SU-DHL-6 (cell line): ENCODE results near the gene INPP5A.

Experiments used
- H2AFZ ChIP-seq: fragments of 200-600 bp; sonication (generic); 2 replicates; pipeline ENCODE4 v1.6.1; 2014; ENCODE audit warnings: low read depth, mild to moderate bottlenecking, moderate library complexity, mixed read lengths, antibody characterized with exemption, low read length; ENCODE audit not compliant: severe bottlenecking
- H3F3A ChIP-seq: fragments of 200-600 bp; shearing (Covaris generic); 2 replicates; pipeline ENCODE4 v1.6.0; 2016; ENCODE audit warnings: antibody characterized with exemption, mild to moderate bottlenecking; ENCODE audit not compliant: insufficient read depth
- H3K27ac ChIP-seq: fragments of 200-600 bp; sonication (generic); 2 replicates; pipeline ENCODE4 v1.5.1; 2016; ENCODE audit warnings: low read depth, mild to moderate bottlenecking, low read length, moderate library complexity, mixed read lengths
- H3K27me3 ChIP-seq: fragments of 200-600 bp; sonication (generic), shearing (Covaris generic); 2 replicates; pipeline ENCODE4 v1.6.0; 2014; ENCODE audit warnings: mild to moderate bottlenecking, low read length
- H3K36me3 ChIP-seq: fragments of 200-600 bp; sonication (generic); 2 replicates; pipeline ENCODE4 v1.6.1; 2014; ENCODE audit warnings: mild to moderate bottlenecking, low read length, mixed read lengths
- H3K4me2 ChIP-seq: fragments of 300-600, 200-600 bp; shearing (Covaris generic), sonication (generic); 2 replicates; pipeline ENCODE4 v1.6.0; 2014; ENCODE audit warnings: low read length, low read depth, mild to moderate bottlenecking; ENCODE audit not compliant: poor library complexity, severe bottlenecking
- H3K4me3 ChIP-seq: fragments of 200-600 bp; sonication (generic); 2 replicates; pipeline ENCODE4 v1.5.1; 2014; ENCODE audit warnings: antibody characterized with exemption, low read length, mild to moderate bottlenecking, mixed read lengths; ENCODE audit not compliant: insufficient read depth, poor library complexity, severe bottlenecking
- H3K79me2 ChIP-seq: fragments of 200-600 bp; sonication (generic); 2 replicates; pipeline ENCODE4 v1.6.1; 2014; ENCODE audit warnings: mild to moderate bottlenecking, low read length, moderate library complexity; ENCODE audit not compliant: insufficient read depth
- H3K9ac ChIP-seq: fragments of 200-600 bp; sonication (generic); 2 replicates; pipeline ENCODE4 v1.7.0; 2014; ENCODE audit warnings: mild to moderate bottlenecking, low read length
- H3K9me2 ChIP-seq: fragments of 200-600 bp; sonication (generic); replicated peaks from 2 replicates; pipeline ENCODE4 v1.6.1; 2014; ENCODE audit warnings: low read length; ENCODE audit not compliant: insufficient read depth
- H3K9me3 ChIP-seq: fragments of 200-600 bp; sonication (generic); 2 replicates; pipeline ENCODE4 v1.6.1; 2014; ENCODE audit warnings: low read length, mixed read lengths; ENCODE audit not compliant: insufficient read depth
- H4K20me1 ChIP-seq: fragments of 200-600 bp; sonication (generic); 2 replicates; pipeline ENCODE4 v1.6.1; 2014; ENCODE audit warnings: low read depth, mild to moderate bottlenecking, antibody characterized with exemption, low read length, moderate library complexity, mixed read lengths
- EZH2phosphoT487 ChIP-seq: fragments of 200-600 bp; sonication (generic), shearing (Covaris generic); conservative IDR thresholded peaks from 2 replicates; pipeline ENCODE4 v1.6.1; 2018; ENCODE audit warnings: mild to moderate bottlenecking, antibody characterized with exemption, low read length, moderate library complexity, mixed read lengths
- TF ChIP-seq, protein P1 (sequence below): fragments of 200-600 bp; sonication (generic); IDR thresholded peaks from one replicate; pipeline ENCODE4 v1.5.1; 2017; ENCODE audit warnings: antibody characterized with exemption, mild to moderate bottlenecking, low read length, moderate library complexity; ENCODE audit not compliant: insufficient read depth, poor library complexity, severe bottlenecking

Gene INPP5A

DNA sequence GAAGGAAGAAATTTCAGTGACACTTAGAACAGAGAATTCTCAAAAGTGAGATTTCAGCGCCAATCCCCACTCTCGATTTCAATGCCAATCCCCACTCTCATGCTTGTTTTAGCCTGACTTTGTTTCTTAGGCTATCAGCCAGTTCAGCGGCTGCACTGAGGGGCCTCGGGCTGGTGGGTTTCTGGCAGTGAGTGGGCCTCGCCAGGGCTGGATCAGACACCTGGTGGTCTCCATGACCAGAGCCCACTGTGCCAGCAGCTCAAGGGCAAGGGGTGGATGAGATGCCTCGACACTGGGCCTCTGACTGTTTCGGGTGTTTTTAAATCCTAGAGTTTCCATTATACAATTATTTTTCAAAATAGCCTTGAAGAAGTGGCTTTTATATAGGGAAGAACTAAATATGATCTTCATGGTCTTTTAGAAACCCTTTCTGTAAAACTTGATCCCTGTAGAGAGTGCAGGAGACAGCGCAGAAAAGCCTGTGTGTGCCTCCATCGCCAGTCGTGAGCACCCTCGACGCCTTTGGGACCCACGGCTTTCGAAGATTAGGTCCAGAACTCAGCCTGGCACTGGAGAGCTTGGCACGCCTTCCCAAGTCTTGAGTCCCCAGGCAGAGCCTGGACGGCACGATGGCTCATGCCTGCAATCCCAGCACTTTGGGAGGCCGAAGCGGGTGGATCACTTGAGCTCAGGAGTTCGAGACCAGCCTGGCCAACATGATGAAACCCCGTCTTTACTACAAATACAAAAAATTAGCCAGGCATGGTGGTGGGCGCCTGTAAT is 76.2 kb downstream of the INPP5A start:
- H3K9ac ChIP-seq, result no peak overlapping the region
- H3K9me2 ChIP-seq, result no peaks in the 10 kb centered on the region
- no peaks in the 10 kb centered on the region for H3F3A ChIP-seq
- no peak overlapping the region for H3K4me2 ChIP-seq
- TF ChIP-seq EZH2phosphoT487, result no peak
- TF ChIP-seq, protein P1, sequence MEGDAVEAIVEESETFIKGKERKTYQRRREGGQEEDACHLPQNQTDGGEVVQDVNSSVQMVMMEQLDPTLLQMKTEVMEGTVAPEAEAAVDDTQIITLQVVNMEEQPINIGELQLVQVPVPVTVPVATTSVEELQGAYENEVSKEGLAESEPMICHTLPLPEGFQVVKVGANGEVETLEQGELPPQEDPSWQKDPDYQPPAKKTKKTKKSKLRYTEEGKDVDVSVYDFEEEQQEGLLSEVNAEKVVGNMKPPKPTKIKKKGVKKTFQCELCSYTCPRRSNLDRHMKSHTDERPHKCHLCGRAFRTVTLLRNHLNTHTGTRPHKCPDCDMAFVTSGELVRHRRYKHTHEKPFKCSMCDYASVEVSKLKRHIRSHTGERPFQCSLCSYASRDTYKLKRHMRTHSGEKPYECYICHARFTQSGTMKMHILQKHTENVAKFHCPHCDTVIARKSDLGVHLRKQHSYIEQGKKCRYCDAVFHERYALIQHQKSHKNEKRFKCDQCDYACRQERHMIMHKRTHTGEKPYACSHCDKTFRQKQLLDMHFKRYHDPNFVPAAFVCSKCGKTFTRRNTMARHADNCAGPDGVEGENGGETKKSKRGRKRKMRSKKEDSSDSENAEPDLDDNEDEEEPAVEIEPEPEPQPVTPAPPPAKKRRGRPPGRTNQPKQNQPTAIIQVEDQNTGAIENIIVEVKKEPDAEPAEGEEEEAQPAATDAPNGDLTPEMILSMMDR, result no peak
- no peak overlapping the region for H3K27ac ChIP-seq
- H3K4me3 ChIP-seq, result no peak overlapping the region
- no peaks in the 10 kb centered on the region for H3K27me3 ChIP-seq
- no peaks in the 10 kb centered on the region for H3K9me3 ChIP-seq
- no peak overlapping the region for H2AFZ ChIP-seq
- H3K79me2 ChIP-seq, result no peaks in the 10 kb centered on the region
- H3K36me3 ChIP-seq, result no peaks in the 10 kb centered on the region
- H4K20me1 ChIP-seq, result no peaks in the 10 kb centered on the region

DNA sequence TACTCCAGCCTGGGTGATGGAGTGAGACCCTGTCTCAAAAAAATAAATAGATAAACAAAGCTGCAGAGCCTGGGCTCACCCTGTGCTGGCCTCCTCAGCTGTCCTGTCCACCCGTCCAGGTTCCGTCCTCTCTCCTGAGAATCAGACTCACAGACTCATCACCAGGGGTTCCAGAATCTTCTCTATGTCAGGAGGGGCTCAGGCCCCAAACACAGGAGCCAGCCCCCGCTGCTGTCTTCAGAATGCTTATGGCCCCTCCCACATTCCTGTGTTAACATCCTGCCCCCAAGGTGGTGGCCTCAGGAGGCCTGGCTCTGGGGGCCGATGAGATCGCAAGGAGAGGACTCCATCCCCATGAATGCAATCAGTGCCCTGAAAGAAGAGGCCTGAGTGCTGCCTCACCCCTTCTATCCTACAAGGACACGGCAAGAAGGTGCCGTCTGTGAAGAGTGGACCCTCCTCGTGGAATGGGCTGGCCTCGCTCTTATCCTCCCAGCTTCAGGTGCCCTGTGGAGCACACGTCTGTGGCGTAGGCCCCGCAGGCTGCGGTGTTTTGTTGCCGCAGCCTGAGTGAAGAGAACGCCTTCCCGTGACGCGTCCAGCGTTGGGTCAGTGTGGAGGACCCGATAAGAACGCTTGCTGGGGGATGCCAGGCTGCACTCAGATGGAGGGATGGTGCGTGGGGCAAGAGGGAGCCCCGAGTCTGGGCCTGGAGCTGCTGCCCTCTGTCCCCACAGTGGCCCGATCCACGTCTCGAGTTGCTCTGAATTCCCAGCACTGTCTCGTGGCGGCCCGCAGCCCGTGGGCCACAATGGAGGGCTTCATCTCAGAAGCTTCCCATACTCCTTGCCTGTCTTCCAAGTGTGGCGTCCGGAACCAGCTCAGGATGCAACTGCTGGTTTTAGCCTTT is 77.1 kb downstream of the INPP5A start:
- no peaks in the 10 kb centered on the region for H3K27me3 ChIP-seq
- no peak for TF ChIP-seq EZH2phosphoT487
- TF ChIP-seq, protein P1, result no peak
- no peaks in the 10 kb centered on the region for H3K36me3 ChIP-seq
- no peaks in the 10 kb centered on the region for H4K20me1 ChIP-seq
- no peak overlapping the region for H2AFZ ChIP-seq
- no peak overlapping the region for H3K9ac ChIP-seq
- no peak overlapping the region for H3K4me3 ChIP-seq
- H3K4me2 ChIP-seq, result no peak overlapping the region
- H3F3A ChIP-seq, result no peaks in the 10 kb centered on the region
- no peaks in the 10 kb centered on the region for H3K79me2 ChIP-seq
- no peak overlapping the region for H3K27ac ChIP-seq
- H3K9me3 ChIP-seq, result no peaks in the 10 kb centered on the region
- H3K9me2 ChIP-seq, result no peaks in the 10 kb centered on the region

DNA sequence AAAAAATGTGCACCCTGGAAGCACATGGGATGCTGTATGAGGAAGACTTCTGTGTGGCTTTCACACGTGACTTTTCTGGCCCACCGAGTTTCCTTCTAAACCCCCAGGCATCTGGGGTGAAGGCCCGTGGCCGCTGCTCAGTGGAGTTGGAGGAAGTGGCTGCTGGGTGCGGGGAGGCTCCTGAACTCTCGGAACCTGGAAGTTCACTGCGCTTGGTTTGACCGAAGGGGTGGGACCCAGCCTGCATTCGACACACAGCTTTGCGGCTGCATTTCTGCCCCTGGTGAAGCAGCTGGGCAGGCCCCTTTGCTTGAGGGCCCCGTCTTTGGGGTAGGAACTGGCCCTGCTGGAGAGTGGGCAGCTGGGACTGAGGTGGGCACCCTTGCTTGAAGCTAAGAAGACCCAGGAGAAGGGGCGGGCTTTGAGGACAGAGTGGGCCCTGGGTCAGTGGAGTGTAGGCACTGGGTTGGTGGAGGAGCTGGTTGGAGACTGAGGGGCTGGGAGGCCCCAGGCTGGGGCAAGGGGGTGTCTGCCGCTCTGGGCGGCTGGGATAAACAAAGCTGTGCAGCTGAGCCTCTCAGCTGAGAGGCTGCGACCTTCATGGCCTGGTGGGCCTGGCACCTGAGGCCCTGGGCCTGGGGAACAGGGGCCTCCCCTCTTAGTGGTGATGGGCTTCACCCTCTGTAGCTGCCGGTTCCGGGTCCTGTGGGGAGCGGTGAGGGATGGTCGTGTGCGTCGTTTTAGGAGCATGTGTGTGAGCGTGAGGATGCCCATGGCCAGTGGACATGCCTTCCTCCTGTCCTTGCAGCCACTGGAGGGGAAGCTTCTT is 78.0 kb downstream of the INPP5A start:
- no peak overlapping the region for H2AFZ ChIP-seq
- H3K4me3 ChIP-seq, result no peak overlapping the region
- no peak overlapping the region for H3K9ac ChIP-seq
- no peaks in the 10 kb centered on the region for H3F3A ChIP-seq
- H3K27ac ChIP-seq, result no peak overlapping the region
- no peaks in the 10 kb centered on the region for H3K9me2 ChIP-seq
- H3K4me2 ChIP-seq, result no peak overlapping the region
- TF ChIP-seq, protein P1, result no peak
- TF ChIP-seq EZH2phosphoT487, result no peak
- no peaks in the 10 kb centered on the region for H4K20me1 ChIP-seq
- no peaks in the 10 kb centered on the region for H3K36me3 ChIP-seq
- no peaks in the 10 kb centered on the region for H3K27me3 ChIP-seq
- no peaks in the 10 kb centered on the region for H3K79me2 ChIP-seq
- no peaks in the 10 kb centered on the region for H3K9me3 ChIP-seq
